Glomerular visceral epithelial cell (primary cell): ENCODE measurements around the gene PIP5KL1.
A peak's percentile ranks its signal among the peaks of the same experiment; 100 is the strongest.

Source experiments
- DNase-seq: peaks from one replicate; pipeline ENCODE4 v3.0.0-alpha.2; 2016; ENCODE audit errors: extremely low spot score

PIP5KL1 gene

GRCh38 chr9:127968700-127969383 is 38.3 kb upstream of the PIP5KL1 start:
- DNase-seq = peak; percentile 46

GRCh38 chr9:127968042-127968441 is 37.5 kb upstream of the PIP5KL1 start:
- DNase-seq = peak; percentile 66

- DNase-seq = no peak
Observed at GRCh38 chr9:127967151-127967809, 36.7 kb upstream of the PIP5KL1 start.

GRCh38 chr9:127966416-127967150 is 36.0 kb upstream of the PIP5KL1 start:
- no peak for DNase-seq

- DNase-seq = no peak
Observed at GRCh38 chr9:127965953-127966352, 35.4 kb upstream of the PIP5KL1 start.

GRCh38 chr9:127963359-127964064 is 32.9 kb upstream of the PIP5KL1 start:
- no peak for DNase-seq

GRCh38 chr9:127963041-127963358 is 32.4 kb upstream of the PIP5KL1 start:
- DNase-seq = no peak

GRCh38 chr9:127962278-127962677 is 31.7 kb upstream of the PIP5KL1 start:
- no peak for DNase-seq

GRCh38 chr9:127961613-127962155 is 31.1 kb upstream of the PIP5KL1 start:
- DNase-seq = no peak

GRCh38 chr9:127961155-127961490 is 30.5 kb upstream of the PIP5KL1 start:
- no peak for DNase-seq

- no peak for DNase-seq
Observed at GRCh38 chr9:127960410-127961154, 30.0 kb upstream of the PIP5KL1 start.

GRCh38 chr9:127959841-127960409 is 29.3 kb upstream of the PIP5KL1 start:
- no peak for DNase-seq

GRCh38 chr9:127959398-127959797 is 28.8 kb upstream of the PIP5KL1 start:
- no peak for DNase-seq

- DNase-seq = no peak
Observed at GRCh38 chr9:127958728-127959127, 28.2 kb upstream of the PIP5KL1 start.

GRCh38 chr9:127955294-127956015 is 24.9 kb upstream of the PIP5KL1 start:
- DNase-seq = peak; percentile 72

- DNase-seq = no peak
Observed at GRCh38 chr9:127954831-127955293, 24.3 kb upstream of the PIP5KL1 start.

- no peak for DNase-seq
Observed at GRCh38 chr9:127953768-127954505, 23.4 kb upstream of the PIP5KL1 start.

- no peak for DNase-seq
Observed at GRCh38 chr9:127953154-127953553, 22.6 kb upstream of the PIP5KL1 start.

- DNase-seq = no peak
Observed at GRCh38 chr9:127950513-127951289, 20.1 kb upstream of the PIP5KL1 start.
